GM12878 (cell line): ENCODE results near the gene FCGR3B. TPM values are rescaled to one million over a fixed set of nuclear protein-coding genes. Genes with fewer than 3 reads are reported as not detected.

Experiments
- ATF7 ChIP-seq: fragments of 450-650 bp; IDR thresholded peaks from 2 replicates; pipeline ENCODE4 v1.6.1; 2016; ENCODE audit warnings: low read depth, mild to moderate bottlenecking
- CREB1 ChIP-seq: IDR thresholded peaks from 2 replicates; pipeline ENCODE4 v1.6.1; 2012; ENCODE audit warnings: low read depth, mild to moderate bottlenecking, inconsistent platforms
- EED ChIP-seq: sonication (generic); IDR thresholded peaks from 2 replicates; pipeline ENCODE4 v1.6.1; 2016; ENCODE audit warnings: antibody characterized with exemption, low read depth
- GABPA ChIP-seq: IDR thresholded peaks from 2 replicates; pipeline ENCODE4 v1.6.1; 2014; ENCODE audit warnings: antibody characterized with exemption, low read depth, mild to moderate bottlenecking, inconsistent platforms
- HSF1 ChIP-seq: fragments of 150-350 bp; IDR thresholded peaks from 2 replicates; pipeline ENCODE4 v1.6.1; 2014; ENCODE audit warnings: mild to moderate bottlenecking, low read depth, low read length
- IKZF2 ChIP-seq, 2 experiments: fragments of 450-650 bp; IDR thresholded peaks; 2 replicates each; pipeline ENCODE4 v1.6.1; 2017; ENCODE audit warnings: mild to moderate bottlenecking in 2 of 2, moderate library complexity in 2 of 2
- MEF2A ChIP-seq: IDR thresholded peaks from 2 replicates; pipeline ENCODE4 v1.6.1; 2011; ENCODE audit warnings: low read depth, mild to moderate bottlenecking, low read length, moderate library complexity; ENCODE audit not compliant: insufficient read depth
- MLLT1 ChIP-seq: fragments of 450-650 bp; IDR thresholded peaks from 2 replicates; pipeline ENCODE4 v1.6.1; 2016; ENCODE audit warnings: mild to moderate bottlenecking
- MTA2 ChIP-seq: fragments of 450-650 bp; IDR thresholded peaks from 2 replicates; pipeline ENCODE4 v1.6.1; 2016; ENCODE audit warnings: low read depth, mild to moderate bottlenecking, moderate library complexity
- MTA3 ChIP-seq: IDR thresholded peaks from 2 replicates; pipeline ENCODE4 v1.6.1; 2012; ENCODE audit warnings: low read length, inconsistent platforms, borderline replicate concordance
- NBN ChIP-seq: fragments of 450-650 bp; IDR thresholded peaks from 2 replicates; pipeline ENCODE4 v1.6.1; 2016
- PKNOX1 ChIP-seq: fragments of 450-650 bp; IDR thresholded peaks from 2 replicates; pipeline ENCODE4 v1.6.1; 2016; ENCODE audit warnings: mild to moderate bottlenecking
- RB1 ChIP-seq: fragments of 450-650 bp; formaldehyde crosslinking; IDR thresholded peaks from 2 replicates; pipeline ENCODE4 v1.6.1; 2017; ENCODE audit warnings: mild to moderate bottlenecking, borderline replicate concordance
- RELA ChIP-seq: fragments of 450-650 bp; IDR thresholded peaks from 2 replicates; pipeline ENCODE4 v1.8.0; 2014; ENCODE audit warnings: borderline replicate concordance; ENCODE audit not compliant: partially characterized antibody
- RUNX3 ChIP-seq: IDR thresholded peaks from 2 replicates; pipeline ENCODE4 v1.6.1; 2012; ENCODE audit warnings: low read length, inconsistent platforms
- SMARCA5 ChIP-seq: fragments of 450-650 bp; IDR thresholded peaks from 2 replicates; pipeline ENCODE4 v1.6.1; 2017; ENCODE audit warnings: mild to moderate bottlenecking
- SREBF2 ChIP-seq: IDR thresholded peaks from 2 replicates; pipeline ENCODE4 v1.6.1; 2012; ENCODE audit warnings: mild to moderate bottlenecking, low read length
- TARDBP ChIP-seq: IDR thresholded peaks from 2 replicates; pipeline ENCODE4 v1.6.1; 2016; ENCODE audit warnings: borderline replicate concordance
- TBL1XR1 ChIP-seq: IDR thresholded peaks from 2 replicates; pipeline ENCODE4 v1.6.1; 2012; ENCODE audit warnings: low read depth, low read length, improper control_type of control experiment
- YY1 ChIP-seq: IDR thresholded peaks from 2 replicates; pipeline ENCODE4 v1.6.1; 2011; ENCODE audit warnings: low read depth, mild to moderate bottlenecking, low read length
- ZBED1 ChIP-seq: IDR thresholded peaks from 2 replicates; pipeline ENCODE4 v1.6.1; 2016; ENCODE audit warnings: borderline replicate concordance
- ZBTB40 ChIP-seq: fragments of 450-650 bp; IDR thresholded peaks from 2 replicates; pipeline ENCODE4 v1.6.1; 2016; ENCODE audit warnings: mild to moderate bottlenecking, moderate library complexity, borderline replicate concordance
- ZNF217 ChIP-seq: fragments of 450-650 bp; IDR thresholded peaks from 2 replicates; pipeline ENCODE4 v1.6.1; 2017; ENCODE audit warnings: antibody characterized with exemption, mild to moderate bottlenecking
- ZNF24 ChIP-seq: fragments of 450-650 bp; IDR thresholded peaks from 2 replicates; pipeline ENCODE4 v1.6.1; 2017; ENCODE audit warnings: antibody characterized with exemption, mild to moderate bottlenecking
- polyA plus RNA-seq, 11 experiments: library from polyadenylated mRNA; depleted of rRNA in 4 of 11; unstranded in 6 of 11; stranded (reverse) in 5 of 11; fragments of >200 nt; fragmentation: Nextera tagmentation in 4 of 11; fragmentation: Illumina TruSeq in 1 of 11; extraction: Ambion mirVana in 4 of 11; extraction: Trizol in 1 of 11; gene quantifications; 1 replicate in 1 of 11; 2 replicates in 10 of 11; pipeline versions ENCODE4 v1.2.1 to v1.2.3, GENCODE V29; 2011 to 2016; ENCODE audit warnings: inconsistent platforms in 2 of 11, missing spikeins in 2 of 11, low read depth in 1 of 11
- total RNA-seq, 4 experiments: library from RNA; depleted of rRNA in 3 of 4; stranded (reverse); fragments of >200 nt in 3 of 4; fragmentation: Illumina TruSeq in 1 of 4; extraction: Trizol in 1 of 4; gene quantifications; 2 replicates each; pipeline versions ENCODE4 v1.2.1 to v1.2.3, GENCODE V29; 2013 to 2021

The FCGR3B gene
- total and polyA plus RNA-seq, 10 of the 15 experiments (the other 5 are each of a cell fraction or from before 2014, with no cell fraction given): not detected

- TF ChIP-seq ZBTB40 (peak; percentile 75; the same call in 1 of the 2 replicates), MEF2A (peak; percentile 66; the same call in 1 of the 2 replicates), RELA (peak; percentile 35), GABPA (peak; percentile 52; the same call in 1 of the 2 replicates), MLLT1 (peak; percentile 59; the same call in 1 of the 2 replicates), HSF1 (peak; percentile 48; the same call in 1 of the 2 replicates), MTA2 (0 out of 2 replicates have a peak, but pooled peaks have one; percentile 36), ZNF24 (peak; percentile 99), YY1 (peak; percentile 65), SREBF2 (peak; percentile 94), RB1 (peak; percentile 29; the same call in 1 of the 2 replicates), CREB1 (peak; percentile 74), RUNX3 (peak; percentile 63), NBN (peak; percentile 61; the same call in 1 of the 2 replicates), MTA3 (peak; percentile 40; the same call in 1 of the 2 replicates), PKNOX1 (0 out of 2 replicates have a peak, but pooled peaks have one; percentile 8), ZBED1 (peak; percentile 52; the same call in 1 of the 2 replicates), EED (0 out of 2 replicates have a peak, but pooled peaks have one; percentile 5), ZNF217 (peak; percentile 62; the same call in 1 of the 2 replicates), SMARCA5 (peak; percentile 81; the same call in 1 of the 2 replicates), TARDBP (peak; percentile 98), IKZF2 (IDR thresholded peaks at IDR 0.05) (peak; percentile 66 to 72; a peak in 3 of 4 replicates), ATF7 (peak; percentile 64), TBL1XR1 (peak; percentile 75; the same call in 1 of the 2 replicates)
These were observed 9.6 kb downstream of the FCGR3B start (continued) for GRCh38 chr1:161621181-161622000.
